GM19239 (cell line): ENCODE data around the gene ADGRG2.
A peak's percentile ranks its signal among the peaks of the same experiment; 100 is the strongest.
"Not testable (repeated sequence)": the region's sequence is repeated elsewhere in the genome, so short reads cannot be mapped to it uniquely, and the experiment has no call there.

Experiments used
- DNase-seq: peaks from one replicate; pipeline ENCODE4 v3.0.0; 2011; ENCODE audit warnings: low spot score; ENCODE audit not compliant: insufficient read length
- FAIRE-seq: peaks from 2 replicates; lab custom pipeline; 2011; peaks lifted over from hg19 to GRCh38; lab: Jason Lieb, UNC

ADGRG2 gene

GRCh38 chrX:19086102-19086772 is 36.0 kb downstream of the ADGRG2 start:
- no peak for FAIRE-seq
- no peak for DNase-seq

GRCh38 chrX:19085666-19086065 is 36.6 kb downstream of the ADGRG2 start:
- FAIRE-seq (no peak), DNase-seq (no peak)

DNA sequence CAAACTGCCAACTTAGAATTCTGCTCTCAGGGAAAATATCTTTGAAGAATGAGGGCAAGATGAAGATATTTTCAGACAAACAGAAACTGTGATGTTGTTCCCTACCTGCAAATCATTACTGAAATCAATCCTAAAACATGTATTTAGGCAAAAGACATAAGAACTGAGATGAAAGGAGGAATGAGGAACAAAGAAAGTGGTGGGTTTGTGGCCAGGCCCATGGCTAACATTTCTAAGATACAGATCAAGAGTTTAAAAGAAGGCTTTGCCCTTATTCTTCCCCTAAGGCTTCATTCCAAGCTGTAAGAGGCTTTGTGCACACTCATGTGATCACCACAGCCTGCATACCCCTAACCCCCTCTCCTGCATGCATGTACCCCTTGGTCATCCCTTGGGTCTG is 46.5 kb downstream of the ADGRG2 start:
- no peak for DNase-seq
- peak; percentile 40 for FAIRE-seq

- no peak for DNase-seq
- no peak for FAIRE-seq
Observed at GRCh38 chrX:19072372-19072771, 49.9 kb downstream of the ADGRG2 start.

DNA sequence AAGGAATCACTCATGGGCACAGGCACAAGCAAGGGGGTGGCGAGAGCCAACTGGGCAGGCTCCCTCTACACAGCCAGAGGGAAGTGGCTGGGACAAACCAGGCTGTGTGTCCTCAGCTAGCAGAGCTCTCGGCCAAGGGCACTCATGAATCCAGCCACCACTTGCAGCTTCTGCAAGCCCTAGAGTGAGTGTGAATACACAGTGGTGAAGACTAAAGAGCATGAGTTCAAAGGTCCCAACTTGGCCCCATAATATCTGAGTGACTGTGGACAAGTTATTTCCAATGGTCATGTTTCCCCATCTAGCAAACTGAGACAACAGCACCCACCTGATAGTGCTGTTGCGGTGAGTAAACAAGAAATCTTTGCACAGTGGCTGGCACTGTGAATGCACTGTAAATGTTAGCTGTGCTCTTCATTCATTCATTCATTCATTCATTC is 51.7 kb downstream of the ADGRG2 start:
- FAIRE-seq (no peak), DNase-seq (no peak)

- not testable (repeated sequence) for FAIRE-seq, DNase-seq
Observed at GRCh38 chrX:19066987-19067386, 55.3 kb downstream of the ADGRG2 start.

- FAIRE-seq (no peak), DNase-seq (no peak)
Observed at GRCh38 chrX:19065535-19065934, 56.7 kb downstream of the ADGRG2 start.

GRCh38 chrX:19064175-19064574 is 58.1 kb downstream of the ADGRG2 start:
- no peak for FAIRE-seq
- DNase-seq = no peak

DNA sequence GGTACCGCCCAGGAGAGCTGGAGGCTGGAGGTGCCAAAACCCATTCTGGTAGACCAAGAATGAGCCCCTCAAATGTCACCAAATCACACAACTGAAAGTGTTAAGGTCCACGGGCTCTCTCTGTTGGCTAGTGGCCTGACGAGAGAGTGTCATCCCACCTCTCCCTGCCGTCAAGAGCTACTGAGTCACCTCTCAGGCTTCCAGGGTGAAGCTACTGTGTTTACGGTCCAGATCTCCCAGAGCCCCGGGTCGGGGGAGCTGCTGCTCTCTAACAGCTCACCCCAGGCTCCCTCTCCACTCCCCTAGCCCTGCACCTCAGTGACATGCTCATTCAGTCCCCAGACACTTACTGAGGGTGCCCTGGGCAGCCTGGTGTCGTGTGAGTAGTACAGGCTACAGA is 59.2 kb downstream of the ADGRG2 start:
- DNase-seq (no peak), FAIRE-seq (no peak)

GRCh38 chrX:19059067-19059466 is 63.2 kb downstream of the ADGRG2 start:
- no peak for DNase-seq
- no peak for FAIRE-seq

DNA sequence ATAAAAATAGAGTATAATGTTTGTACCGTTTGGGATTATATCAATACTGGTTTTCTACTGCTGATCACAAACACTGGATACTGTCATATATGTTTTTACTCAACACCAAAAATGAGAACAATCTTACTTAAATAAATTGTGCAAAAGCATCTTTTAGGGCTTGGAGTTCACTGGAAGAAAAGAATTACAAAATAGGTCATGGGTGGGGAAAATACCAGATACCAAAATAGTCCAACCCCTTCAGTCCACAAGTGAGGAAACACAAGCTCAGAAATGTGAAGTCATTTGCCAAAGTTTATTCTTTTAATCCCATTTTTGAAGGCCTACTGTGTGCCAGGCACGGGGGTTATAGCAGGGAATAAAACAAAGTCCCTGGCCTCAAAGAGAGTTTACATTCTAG is 64.4 kb downstream of the ADGRG2 start:
- FAIRE-seq = no peak

DNA sequence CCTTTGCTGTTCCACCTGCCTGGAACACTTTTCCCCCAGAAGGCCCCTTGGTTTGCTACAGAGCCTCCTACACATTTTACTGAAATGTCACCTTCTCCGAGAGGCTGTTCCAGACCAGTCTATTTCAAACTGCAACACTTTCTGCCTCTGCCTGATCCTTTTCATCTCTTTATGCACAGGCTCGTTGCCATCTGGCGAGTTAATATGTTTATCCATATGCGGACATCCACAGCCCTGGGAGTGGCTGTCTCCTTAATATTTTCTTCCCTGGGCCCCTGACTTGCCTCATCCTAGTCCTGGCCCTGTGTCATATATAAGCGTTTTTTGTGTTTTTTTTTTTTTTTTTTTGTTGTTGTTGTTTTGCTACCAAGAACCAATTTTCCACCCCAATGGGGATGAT is 73.2 kb downstream of the ADGRG2 start:
- DNase-seq (no peak), FAIRE-seq (no peak)

More for the DNA sequence above, 64.4 kb downstream of the ADGRG2 start:
- DNase-seq = no peak

GRCh38 chrX:19046343-19047215 is 75.7 kb downstream of the ADGRG2 start:
- DNase-seq (no peak), FAIRE-seq (no peak)

GRCh38 chrX:19040373-19040772 is 81.9 kb downstream of the ADGRG2 start:
- DNase-seq (no peak), FAIRE-seq (peak; percentile 85)

DNA sequence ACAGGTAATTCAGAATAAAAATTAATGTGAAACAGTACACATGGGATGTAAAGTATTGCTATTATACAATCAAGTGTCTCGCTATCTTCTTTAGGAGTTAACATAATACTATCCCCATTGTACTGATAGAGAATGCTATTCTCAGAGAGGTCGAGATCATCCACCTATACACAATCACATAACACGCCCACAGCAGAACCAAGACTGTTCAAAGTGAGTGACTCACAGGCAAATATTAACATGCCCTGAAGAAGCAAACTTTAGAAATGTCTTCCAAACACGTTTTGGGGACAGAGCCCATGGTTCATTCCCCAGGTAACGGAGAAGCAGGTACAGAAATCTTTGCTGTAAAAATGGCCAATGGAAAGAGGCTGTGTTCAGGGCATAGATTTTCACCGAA is 88.2 kb downstream of the ADGRG2 start:
- FAIRE-seq = no peak
- DNase-seq = no peak

DNA sequence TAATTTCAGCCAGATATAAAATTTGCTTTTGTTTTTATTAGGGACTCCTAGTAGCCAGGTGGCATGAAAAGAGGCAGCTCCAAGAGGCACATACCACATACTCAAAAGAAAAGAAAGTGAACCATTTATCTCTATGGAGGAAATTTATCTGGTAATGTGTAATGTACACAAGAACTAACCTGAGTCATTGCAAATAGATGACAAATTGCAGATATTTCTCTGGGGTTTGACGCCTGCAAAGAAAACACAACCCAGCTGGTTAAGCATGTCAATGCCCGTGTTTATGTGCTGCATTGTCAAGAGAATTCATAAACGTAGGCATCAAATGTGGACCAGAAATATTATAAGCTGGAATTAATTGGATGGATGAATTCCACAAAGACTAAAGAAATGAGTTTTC is 91.5 kb downstream of the ADGRG2 start:
- FAIRE-seq = no peak
- DNase-seq = no peak

DNA sequence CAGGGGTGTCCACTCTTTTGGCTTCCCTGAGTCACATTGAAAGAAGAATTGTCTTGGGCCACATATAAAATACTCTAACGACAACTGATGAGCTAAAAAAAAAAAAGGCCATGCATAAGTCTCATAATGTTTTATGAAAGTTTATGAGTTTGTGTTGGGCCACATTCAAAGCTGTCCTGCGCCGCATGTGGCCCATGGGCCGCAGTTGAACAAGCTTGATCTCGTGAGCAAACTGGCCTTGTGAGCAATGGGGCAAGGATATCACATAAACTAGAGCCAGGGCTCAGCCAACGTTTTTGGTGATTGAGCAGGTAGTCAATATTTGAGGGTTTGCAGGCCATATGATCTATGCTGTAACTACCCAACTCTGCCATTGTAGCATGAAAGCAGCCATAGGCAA is 93.7 kb downstream of the ADGRG2 start:
- FAIRE-seq (no peak), DNase-seq (no peak)

GRCh38 chrX:19024366-19024765 is 97.9 kb downstream of the ADGRG2 start:
- FAIRE-seq = no peak
- DNase-seq = no peak

DNA sequence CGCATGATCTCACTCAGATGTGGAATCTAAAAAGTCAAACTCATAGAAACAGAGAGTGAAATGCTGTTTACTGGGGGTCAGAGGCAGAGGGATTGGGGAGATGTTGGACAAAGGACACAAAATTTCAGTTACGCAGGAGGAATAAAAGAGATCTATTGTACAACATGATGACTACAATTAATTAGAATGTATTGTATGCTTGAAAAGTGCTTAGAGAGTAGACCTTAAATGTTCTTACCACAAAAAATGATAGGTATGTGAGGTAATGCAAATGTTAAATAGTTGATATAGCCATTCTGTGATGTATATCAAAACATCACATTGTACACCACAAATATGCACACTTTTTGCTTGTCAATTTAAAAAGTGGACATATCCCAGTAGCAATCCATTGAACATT is 102.3 kb downstream of the ADGRG2 start:
- no peak for FAIRE-seq
- DNase-seq = no peak

- FAIRE-seq (no peak), DNase-seq (no peak)
Observed at GRCh38 chrX:19017271-19017670, 105.0 kb downstream of the ADGRG2 start.

- not testable (repeated sequence) for FAIRE-seq, DNase-seq
Observed at GRCh38 chrX:19016614-19017013, 105.7 kb downstream of the ADGRG2 start.
